ENCODE results near the gene XRCC6. TPM values are rescaled to one million over a fixed set of nuclear protein-coding genes. Genes with fewer than 3 reads are reported as not detected.

XRCC6 gene
- total RNA-seq, 2 donors from 2014 or later = 203 to 312 TPM

DNA sequence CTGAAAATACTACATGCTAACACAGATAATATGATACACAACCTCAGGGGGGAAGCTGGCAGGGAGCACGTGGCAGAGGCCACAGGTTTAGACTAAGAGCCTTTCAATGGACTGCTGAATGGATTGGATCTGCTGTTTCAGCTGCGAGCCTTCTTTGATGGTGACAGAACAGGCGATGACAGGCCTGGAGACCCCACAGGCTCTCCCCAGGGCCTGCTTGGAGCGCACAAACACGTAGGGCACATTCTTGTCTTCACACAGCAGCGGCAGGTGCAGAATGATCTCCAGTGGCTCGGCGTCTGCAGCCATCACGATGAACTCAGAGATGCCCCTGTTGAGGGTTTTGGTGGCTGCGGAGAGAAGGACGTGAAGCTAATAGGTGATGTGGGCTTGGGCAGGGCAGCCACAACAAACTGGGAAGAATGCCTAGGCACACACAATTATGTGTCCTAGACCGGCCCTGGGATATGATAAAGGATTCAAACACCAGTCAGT lies 53.8 kb downstream of the XRCC6 start:
- Histone ChIP-seq H3K9ac (ENCODE audit: low read depth in 2 of 2, low read length in 2 of 2) (no peak overlapping the region), H3K36me3 (peaks cover 4% of the 10 kb centered on the region), H3K27me3 (no peaks in the 10 kb centered on the region), H3K4me1 (no peaks in the 10 kb centered on the region), H3K27ac (no peak overlapping the region), H3K9me3 (no peaks in the 10 kb centered on the region), H3K4me3 (no peak overlapping the region)
- intact Hi-C loops (cut with DNase I) = no loop called here
- DNase-seq = no peak
- no peak for TF ChIP-seq CTCF (IDR thresholded peaks at IDR 0.05)

DNA sequence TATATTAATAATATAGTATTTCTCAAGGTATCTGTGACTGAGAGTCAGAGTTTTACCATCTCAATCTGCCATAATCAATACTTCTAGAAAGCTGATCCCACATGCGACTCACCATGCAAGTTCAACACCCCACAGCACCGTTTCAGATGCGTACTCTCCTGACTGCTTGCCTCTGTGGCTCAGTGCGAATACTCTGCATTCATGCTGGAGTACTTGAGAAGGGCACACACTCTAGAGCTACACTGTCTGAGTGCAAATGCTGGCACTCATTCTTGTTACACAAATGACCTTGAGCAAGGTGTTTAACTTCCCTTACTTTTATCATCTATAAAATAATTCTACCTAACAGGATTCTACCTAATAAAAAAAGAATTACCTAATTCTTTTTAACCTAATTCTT lies 55.0 kb downstream of the XRCC6 start:
- Histone ChIP-seq H3K9me3 (no peaks in the 10 kb centered on the region), H3K27me3 (no peaks in the 10 kb centered on the region), H3K4me3 (no peak overlapping the region), H3K36me3 (peaks cover 9% of the 10 kb centered on the region), H3K9ac (ENCODE audit: low read depth in 2 of 2, low read length in 2 of 2) (no peak overlapping the region), H3K27ac (no peak overlapping the region), H3K4me1 (no peaks in the 10 kb centered on the region)
- TF ChIP-seq CTCF (IDR thresholded peaks at IDR 0.05) = no peak
- intact Hi-C loops (cut with DNase I) = no loop called here
- DNase-seq = no peak

- H3K4me1 ChIP-seq = no peaks in the 10 kb centered on the region
- TF ChIP-seq CTCF (IDR thresholded peaks at IDR 0.05) = no peak
- peak overlapping the region; percentile 76 to 83 for H3K9ac ChIP-seq (ENCODE audit: low read depth in 2 of 2, low read length in 2 of 2)
- no peaks in the 10 kb centered on the region for H3K9me3 ChIP-seq
- H3K27me3 ChIP-seq = no peaks in the 10 kb centered on the region
- intact Hi-C loops (cut with DNase I) = no loop called here
- no peak for DNase-seq
- H3K36me3 ChIP-seq = peaks cover 9% of the 10 kb centered on the region
- peak overlapping the region; percentile 68 for H3K27ac ChIP-seq
- H3K4me3 ChIP-seq = peak overlapping the region; percentile 44
Measured at GRCh38 chr22:41681616-41682015, 60.5 kb downstream of the XRCC6 start.

GRCh38 chr22:41682033-41682807 lies 61.1 kb downstream of the XRCC6 start:
- Histone ChIP-seq H3K27ac (peak overlapping the region; percentile 68), H3K27me3 (no peaks in the 10 kb centered on the region), H3K9ac (ENCODE audit: low read depth in 2 of 2, low read length in 2 of 2) (peak overlapping the region; percentile 76 to 83), H3K9me3 (no peaks in the 10 kb centered on the region), H3K36me3 (peaks cover 9% of the 10 kb centered on the region), H3K4me1 (peaks cover under 1% of the 10 kb centered on the region), H3K4me3 (peak overlapping the region; percentile 44)
- peak; percentile 89 for DNase-seq
- no peak for TF ChIP-seq CTCF (IDR thresholded peaks at IDR 0.05)
- intact Hi-C loops (cut with DNase I) = no loop called here

GRCh38 chr22:41683052-41683451 lies 62.0 kb downstream of the XRCC6 start:
- Histone ChIP-seq H3K9me3 (no peaks in the 10 kb centered on the region), H3K36me3 (peaks cover 9% of the 10 kb centered on the region), H3K27ac (peak overlapping the region; percentile 68), H3K4me1 (peaks cover 5% of the 10 kb centered on the region), H3K4me3 (peak overlapping the region; percentile 44), H3K27me3 (no peaks in the 10 kb centered on the region), H3K9ac (ENCODE audit: low read depth in 2 of 2, low read length in 2 of 2) (no peak overlapping the region)
- TF ChIP-seq CTCF (IDR thresholded peaks at IDR 0.05) = no peak
- DNase-seq = no peak
- intact Hi-C loops (cut with DNase I) = no loop called here

Measured in colonic mucosa (tissue), 4 donors.